ENCODE measurements around the gene NPHP4.

DNA sequence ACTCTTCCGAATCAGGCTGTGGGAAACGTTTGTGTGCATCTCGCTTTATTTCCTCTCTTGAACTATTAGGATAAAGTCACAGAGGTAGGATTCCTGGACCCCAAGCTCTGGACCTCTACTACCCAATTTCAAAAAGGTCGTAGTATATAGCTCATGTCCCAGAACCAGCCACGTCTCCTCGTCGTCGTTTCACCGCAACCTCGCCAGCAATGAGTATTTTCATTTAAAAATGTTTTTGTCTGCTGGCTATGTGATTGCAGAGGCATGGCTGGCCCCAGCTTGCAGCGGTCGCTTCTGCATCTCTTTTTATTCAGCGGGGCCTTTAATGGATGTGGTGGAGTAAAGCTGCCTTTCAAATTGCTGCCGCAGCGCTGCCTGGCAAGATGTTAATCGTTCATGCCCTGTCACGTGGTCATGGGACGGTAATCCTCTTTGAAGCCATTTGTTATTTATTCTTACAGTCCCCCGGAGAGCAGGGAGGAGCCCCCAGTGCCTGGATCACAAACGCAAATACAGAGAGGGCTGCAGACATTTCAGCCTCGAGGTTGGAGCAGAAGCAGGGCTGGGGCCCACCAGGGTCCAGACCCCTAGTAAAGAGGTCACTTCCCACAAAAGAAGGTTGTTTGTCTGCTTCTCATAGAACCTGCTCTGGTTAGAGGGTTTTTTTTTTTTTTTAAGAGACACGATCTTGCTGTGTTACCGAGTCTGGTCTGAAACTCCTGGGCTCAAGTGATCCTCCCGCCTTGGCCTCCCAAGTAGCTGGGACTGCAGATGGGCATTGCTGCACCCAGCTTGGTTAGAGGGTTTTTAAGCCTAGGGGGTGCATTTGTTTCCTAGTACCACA lies 11.6 kb upstream of the NPHP4 start:
- TF ChIP-seq CHD2 (IDR thresholded peaks at IDR 0.05; ENCODE audit: low read length, partially characterized antibody) (no peak), TCF12 (IDR thresholded peaks at IDR 0.05) (no peak), JUND (IDR thresholded peaks at IDR 0.05) (no peak), FOSL2 (IDR thresholded peaks at IDR 0.05; ENCODE audit: borderline replicate concordance, low read depth) (no peak), POLR2AphosphoS5 (IDR thresholded peaks at IDR 0.05; ENCODE audit: low read depth, low read length) (no peak), REST (IDR thresholded peaks at IDR 0.05; ENCODE audit: low read depth, low read length) (no peak)
- TF ChIP-seq, protein P1, sequence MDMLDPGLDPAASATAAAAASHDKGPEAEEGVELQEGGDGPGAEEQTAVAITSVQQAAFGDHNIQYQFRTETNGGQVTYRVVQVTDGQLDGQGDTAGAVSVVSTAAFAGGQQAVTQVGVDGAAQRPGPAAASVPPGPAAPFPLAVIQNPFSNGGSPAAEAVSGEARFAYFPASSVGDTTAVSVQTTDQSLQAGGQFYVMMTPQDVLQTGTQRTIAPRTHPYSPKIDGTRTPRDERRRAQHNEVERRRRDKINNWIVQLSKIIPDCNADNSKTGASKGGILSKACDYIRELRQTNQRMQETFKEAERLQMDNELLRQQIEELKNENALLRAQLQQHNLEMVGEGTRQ (IDR thresholded peaks at IDR 0.05; ENCODE audit: borderline replicate concordance, low read depth, low read length): no peak
- TF ChIP-seq, protein P2, sequence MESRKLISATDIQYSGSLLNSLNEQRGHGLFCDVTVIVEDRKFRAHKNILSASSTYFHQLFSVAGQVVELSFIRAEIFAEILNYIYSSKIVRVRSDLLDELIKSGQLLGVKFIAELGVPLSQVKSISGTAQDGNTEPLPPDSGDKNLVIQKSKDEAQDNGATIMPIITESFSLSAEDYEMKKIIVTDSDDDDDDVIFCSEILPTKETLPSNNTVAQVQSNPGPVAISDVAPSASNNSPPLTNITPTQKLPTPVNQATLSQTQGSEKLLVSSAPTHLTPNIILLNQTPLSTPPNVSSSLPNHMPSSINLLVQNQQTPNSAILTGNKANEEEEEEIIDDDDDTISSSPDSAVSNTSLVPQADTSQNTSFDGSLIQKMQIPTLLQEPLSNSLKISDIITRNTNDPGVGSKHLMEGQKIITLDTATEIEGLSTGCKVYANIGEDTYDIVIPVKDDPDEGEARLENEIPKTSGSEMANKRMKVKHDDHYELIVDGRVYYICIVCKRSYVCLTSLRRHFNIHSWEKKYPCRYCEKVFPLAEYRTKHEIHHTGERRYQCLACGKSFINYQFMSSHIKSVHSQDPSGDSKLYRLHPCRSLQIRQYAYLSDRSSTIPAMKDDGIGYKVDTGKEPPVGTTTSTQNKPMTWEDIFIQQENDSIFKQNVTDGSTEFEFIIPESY (IDR thresholded peaks at IDR 0.05; ENCODE audit: borderline replicate concordance, low read depth): no peak
- TF ChIP-seq, protein P3, sequence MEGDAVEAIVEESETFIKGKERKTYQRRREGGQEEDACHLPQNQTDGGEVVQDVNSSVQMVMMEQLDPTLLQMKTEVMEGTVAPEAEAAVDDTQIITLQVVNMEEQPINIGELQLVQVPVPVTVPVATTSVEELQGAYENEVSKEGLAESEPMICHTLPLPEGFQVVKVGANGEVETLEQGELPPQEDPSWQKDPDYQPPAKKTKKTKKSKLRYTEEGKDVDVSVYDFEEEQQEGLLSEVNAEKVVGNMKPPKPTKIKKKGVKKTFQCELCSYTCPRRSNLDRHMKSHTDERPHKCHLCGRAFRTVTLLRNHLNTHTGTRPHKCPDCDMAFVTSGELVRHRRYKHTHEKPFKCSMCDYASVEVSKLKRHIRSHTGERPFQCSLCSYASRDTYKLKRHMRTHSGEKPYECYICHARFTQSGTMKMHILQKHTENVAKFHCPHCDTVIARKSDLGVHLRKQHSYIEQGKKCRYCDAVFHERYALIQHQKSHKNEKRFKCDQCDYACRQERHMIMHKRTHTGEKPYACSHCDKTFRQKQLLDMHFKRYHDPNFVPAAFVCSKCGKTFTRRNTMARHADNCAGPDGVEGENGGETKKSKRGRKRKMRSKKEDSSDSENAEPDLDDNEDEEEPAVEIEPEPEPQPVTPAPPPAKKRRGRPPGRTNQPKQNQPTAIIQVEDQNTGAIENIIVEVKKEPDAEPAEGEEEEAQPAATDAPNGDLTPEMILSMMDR (IDR thresholded peaks at IDR 0.05): no peak
- TF ChIP-seq, protein P4, sequence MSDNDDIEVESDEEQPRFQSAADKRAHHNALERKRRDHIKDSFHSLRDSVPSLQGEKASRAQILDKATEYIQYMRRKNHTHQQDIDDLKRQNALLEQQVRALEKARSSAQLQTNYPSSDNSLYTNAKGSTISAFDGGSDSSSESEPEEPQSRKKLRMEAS (IDR thresholded peaks at IDR 0.05; ENCODE audit: low read depth): no peak
